Measurements from ENCODE around the gene SURF1.

The SURF1 gene

GRCh38 chr9:133369933-133370332 lies 13.6 kb upstream of the SURF1 start:
- no peak overlapping the region for H3K4me3 ChIP-seq (ENCODE audit: low read depth, low read length)
- TF ChIP-seq CTCF (IDR thresholded peaks at IDR 0.05; ENCODE audit: borderline replicate concordance, insufficient read depth, low read depth, low read length), result no peak

GRCh38 chr9:133369422-133369821 lies 13.1 kb upstream of the SURF1 start:
- no peak for TF ChIP-seq CTCF (IDR thresholded peaks at IDR 0.05; ENCODE audit: borderline replicate concordance, insufficient read depth, low read depth, low read length)
- H3K4me3 ChIP-seq (ENCODE audit: low read depth, low read length), result no peak overlapping the region

- no peak for TF ChIP-seq CTCF (IDR thresholded peaks at IDR 0.05; ENCODE audit: borderline replicate concordance, insufficient read depth, low read depth, low read length)
- H3K4me3 ChIP-seq (ENCODE audit: low read depth, low read length), result no peak overlapping the region
These were observed 12.1 kb upstream of the SURF1 start for GRCh38 chr9:133368249-133368881.

- H3K4me3 ChIP-seq (ENCODE audit: low read depth, low read length), result no peak overlapping the region
- TF ChIP-seq CTCF (IDR thresholded peaks at IDR 0.05; ENCODE audit: borderline replicate concordance, insufficient read depth, low read depth, low read length), result no peak
These were observed 11.5 kb upstream of the SURF1 start for GRCh38 chr9:133367778-133368177.

GRCh38 chr9:133367221-133367620 lies 10.9 kb upstream of the SURF1 start:
- no peak overlapping the region for H3K4me3 ChIP-seq (ENCODE audit: low read depth, low read length)
- no peak for TF ChIP-seq CTCF (IDR thresholded peaks at IDR 0.05; ENCODE audit: borderline replicate concordance, insufficient read depth, low read depth, low read length)

- H3K4me3 ChIP-seq (ENCODE audit: low read depth, low read length), result no peak overlapping the region
- no peak for TF ChIP-seq CTCF (IDR thresholded peaks at IDR 0.05; ENCODE audit: borderline replicate concordance, insufficient read depth, low read depth, low read length)
These were observed 10.1 kb upstream of the SURF1 start for GRCh38 chr9:133366435-133366834.

- TF ChIP-seq CTCF (IDR thresholded peaks at IDR 0.05; ENCODE audit: borderline replicate concordance, insufficient read depth, low read depth, low read length), result no peak
- H3K4me3 ChIP-seq (ENCODE audit: low read depth, low read length), result no peak overlapping the region
These were observed 6.2 kb upstream of the SURF1 start for GRCh38 chr9:133362359-133363044.

Measured in GM12875 (cell line).